Superior temporal gyrus (tissue), 1 donor: ENCODE results near the gene NEO1.
"Not testable (repeated sequence)": the region's sequence is repeated elsewhere in the genome, so short reads cannot be mapped to it uniquely, and the experiment has no call there.

Experiments used
- DNase-seq: peaks from one replicate; pipeline ENCODE4 v3.0.0-alpha.2; 2016; ENCODE audit errors: extremely low spot score

The NEO1 gene

DNA sequence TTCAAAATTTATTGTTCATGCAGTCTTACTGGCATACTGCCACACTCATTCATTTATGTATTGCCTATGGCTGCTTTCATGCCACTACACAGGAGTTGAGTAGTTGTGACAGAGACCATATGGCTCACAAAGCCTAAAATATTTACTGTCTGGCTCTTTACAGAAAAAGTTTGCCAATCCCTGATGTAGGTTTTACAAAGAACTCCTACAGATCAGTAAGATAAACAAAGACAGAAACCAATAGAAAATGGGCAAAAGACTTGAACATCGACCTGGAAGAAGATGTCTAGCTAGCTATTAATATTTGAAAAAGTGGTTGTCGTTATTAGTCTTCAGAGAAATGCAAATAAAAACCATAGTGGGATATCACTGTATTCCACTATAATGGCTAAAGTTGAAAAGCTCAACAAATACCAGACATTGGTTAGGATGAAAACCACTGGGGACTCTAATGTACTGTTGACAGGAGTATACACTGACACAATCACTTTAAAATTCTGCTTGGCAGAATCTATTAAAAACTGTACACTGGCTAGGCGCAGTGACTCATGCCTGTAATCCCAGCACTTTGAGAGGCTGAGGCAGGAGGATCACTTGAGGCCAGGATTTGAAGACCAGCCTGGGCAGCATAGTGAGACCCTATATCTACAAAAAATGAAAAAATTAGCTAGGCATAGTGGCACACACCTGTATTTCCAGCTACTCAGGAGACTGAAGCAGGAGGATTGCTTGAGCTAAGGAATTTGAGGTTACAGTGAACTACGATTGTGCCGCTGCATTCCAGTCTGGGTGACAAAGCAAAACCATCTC, 87.7 kb downstream of the NEO1 start:
- DNase-seq, result no peak

GRCh38 chr15:73141216-73141900, 89.1 kb downstream of the NEO1 start:
- no peak for DNase-seq

GRCh38 chr15:73142802-73143762, 90.8 kb downstream of the NEO1 start:
- no peak for DNase-seq

DNA sequence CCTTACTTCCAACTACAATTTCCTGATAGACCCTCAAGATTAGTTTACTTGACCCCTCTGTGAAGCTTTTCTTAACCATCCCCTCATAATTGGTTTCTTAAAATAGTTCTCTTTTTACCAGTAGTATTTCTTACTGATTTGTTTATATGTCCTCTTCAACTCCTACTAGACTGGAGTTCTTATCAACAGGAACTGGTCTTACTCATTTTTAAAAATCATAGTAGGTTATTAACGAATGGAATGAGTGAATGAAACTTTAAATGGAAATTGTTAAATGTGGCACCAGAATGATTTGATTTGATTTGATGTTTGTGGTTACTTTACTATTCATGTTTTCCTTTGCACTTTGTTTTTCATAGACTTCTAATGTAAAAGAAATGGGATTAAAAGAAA, 91.5 kb downstream of the NEO1 start:
- no peak for DNase-seq

- DNase-seq, result no peak
Measured at GRCh38 chr15:73146419-73146818, 94.2 kb downstream of the NEO1 start.

DNA sequence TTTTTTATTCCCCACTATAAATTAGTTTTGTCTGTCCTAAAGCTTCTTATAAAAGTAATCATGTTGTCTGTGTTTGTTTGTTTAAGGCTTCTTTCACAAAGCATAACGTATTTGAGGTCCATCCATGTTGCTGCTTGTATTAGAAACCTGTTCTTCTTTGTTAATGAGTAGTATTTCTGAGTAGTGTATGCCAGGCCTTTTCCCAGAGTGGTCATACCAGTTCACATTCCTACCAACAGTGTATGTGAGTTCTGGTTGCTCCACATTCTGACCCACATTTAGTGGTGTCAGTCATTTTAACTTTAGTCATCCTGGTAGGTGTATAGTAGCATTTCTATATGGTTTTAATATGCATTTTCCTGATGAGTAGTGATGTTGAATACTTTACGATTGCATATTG, 98.6 kb downstream of the NEO1 start:
- no peak for DNase-seq

GRCh38 chr15:73153024-73153423, 100.8 kb downstream of the NEO1 start:
- DNase-seq, result no peak

DNA sequence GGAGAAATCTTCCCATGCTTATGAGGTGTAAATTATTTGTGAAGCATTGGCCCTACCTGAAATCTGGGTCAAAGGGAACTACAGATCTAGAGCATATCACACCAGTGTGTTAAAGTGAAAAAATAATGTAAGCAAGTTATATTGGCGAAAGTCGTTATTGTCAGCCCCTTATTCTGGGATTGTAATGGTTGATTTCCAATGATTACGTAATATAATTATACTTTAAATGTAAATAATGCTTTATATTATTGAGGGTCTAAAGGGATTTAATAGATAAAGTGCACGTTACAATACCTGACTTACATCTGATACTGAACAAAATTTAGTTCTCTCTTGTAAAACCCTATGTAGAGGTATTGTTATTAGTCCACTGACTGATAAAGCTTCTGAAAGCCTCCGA, 101.2 kb downstream of the NEO1 start:
- DNase-seq, result no peak

- DNase-seq, result no peak
Measured at GRCh38 chr15:73156431-73157191, 104.3 kb downstream of the NEO1 start.

DNA sequence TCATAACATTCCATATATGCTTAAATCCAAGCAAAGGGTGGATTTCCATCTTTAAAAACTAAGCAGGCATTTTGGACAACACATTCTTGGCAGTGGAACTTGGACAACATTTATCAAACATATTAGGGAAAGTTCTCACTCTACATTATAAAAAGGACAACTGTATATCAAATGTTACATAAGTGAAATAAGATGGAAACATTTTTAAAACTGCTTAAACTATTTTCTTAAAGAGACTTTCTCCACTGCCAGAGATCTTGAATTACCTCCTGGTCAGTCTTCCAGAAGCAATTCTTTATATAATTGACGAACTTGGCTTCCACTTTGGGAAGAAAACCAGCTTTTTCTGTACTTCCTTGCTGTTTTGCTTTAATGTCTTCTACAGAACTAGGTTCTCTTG, 109.3 kb downstream of the NEO1 start:
- DNase-seq, result no peak

DNA sequence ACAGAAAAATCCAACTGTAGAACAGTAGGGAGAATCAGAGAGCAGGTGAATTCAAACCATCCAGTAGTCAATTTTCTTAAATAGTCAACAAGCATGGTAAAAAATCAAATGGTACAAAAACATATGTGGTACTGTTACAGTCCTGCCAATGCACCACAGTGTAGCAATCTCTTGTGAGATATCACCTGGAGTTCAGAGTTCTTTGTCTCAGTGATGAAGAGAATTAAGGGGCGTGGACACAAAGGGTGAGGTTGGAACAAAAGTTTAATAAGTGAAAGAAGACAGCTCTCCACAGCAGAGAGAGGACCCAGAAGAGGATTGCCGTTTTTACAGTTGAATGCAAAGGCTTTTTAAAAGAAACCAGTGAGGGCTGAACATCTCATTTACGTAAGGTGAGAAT, 113.2 kb downstream of the NEO1 start:
- DNase-seq, result no peak

- DNase-seq, result no peak
Measured at GRCh38 chr15:73165844-73166243, 113.6 kb downstream of the NEO1 start.

GRCh38 chr15:73166711-73167110, 114.4 kb downstream of the NEO1 start:
- DNase-seq, result not testable (repeated sequence)

- DNase-seq, result no peak
Measured at GRCh38 chr15:73168487-73168886, 116.2 kb downstream of the NEO1 start.

GRCh38 chr15:73171711-73172110, 119.4 kb downstream of the NEO1 start:
- DNase-seq, result no peak

- no peak for DNase-seq
Measured at GRCh38 chr15:73172508-73172907, 120.2 kb downstream of the NEO1 start.

- DNase-seq, result no peak
Measured at GRCh38 chr15:73174171-73174570, 121.9 kb downstream of the NEO1 start.

DNA sequence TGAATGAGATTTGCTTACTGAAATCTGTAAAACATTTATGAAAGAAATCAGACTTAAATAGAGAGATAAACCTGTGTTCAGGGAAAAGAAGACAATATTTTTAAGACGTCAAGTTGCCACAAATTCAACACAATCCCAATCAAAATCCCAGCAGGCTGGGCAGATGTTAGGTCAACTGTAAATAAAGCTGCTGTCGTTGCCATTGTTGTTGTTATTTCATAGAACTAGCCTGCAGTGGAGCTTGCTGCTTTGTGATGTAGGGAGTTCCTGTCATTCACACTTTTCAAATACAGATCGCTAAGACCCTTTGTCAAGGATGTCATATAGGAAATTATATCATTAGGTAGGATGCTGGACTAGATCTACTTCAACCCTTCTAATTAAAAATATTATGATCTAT, 123.1 kb downstream of the NEO1 start:
- no peak for DNase-seq

- DNase-seq, result peak; percentile 18
Measured at GRCh38 chr15:73176598-73176997, 124.3 kb downstream of the NEO1 start.

- DNase-seq, result peak; percentile 42
Measured at GRCh38 chr15:73183071-73183470, 130.8 kb downstream of the NEO1 start.

GRCh38 chr15:73190189-73190601, 137.9 kb downstream of the NEO1 start:
- DNase-seq, result no peak
